Measurements from ENCODE around the gene TDRD7. TPM values are rescaled to one million over a fixed set of nuclear protein-coding genes. Genes with fewer than 3 reads are reported as not detected.

TDRD7 gene
- total and polyA plus RNA-seq, 9 of the 15 experiments (the other 6 are each of a cell fraction or from before 2014, with no cell fraction given), result 2.2 to 7.7 (median 5.2) TPM

DNA sequence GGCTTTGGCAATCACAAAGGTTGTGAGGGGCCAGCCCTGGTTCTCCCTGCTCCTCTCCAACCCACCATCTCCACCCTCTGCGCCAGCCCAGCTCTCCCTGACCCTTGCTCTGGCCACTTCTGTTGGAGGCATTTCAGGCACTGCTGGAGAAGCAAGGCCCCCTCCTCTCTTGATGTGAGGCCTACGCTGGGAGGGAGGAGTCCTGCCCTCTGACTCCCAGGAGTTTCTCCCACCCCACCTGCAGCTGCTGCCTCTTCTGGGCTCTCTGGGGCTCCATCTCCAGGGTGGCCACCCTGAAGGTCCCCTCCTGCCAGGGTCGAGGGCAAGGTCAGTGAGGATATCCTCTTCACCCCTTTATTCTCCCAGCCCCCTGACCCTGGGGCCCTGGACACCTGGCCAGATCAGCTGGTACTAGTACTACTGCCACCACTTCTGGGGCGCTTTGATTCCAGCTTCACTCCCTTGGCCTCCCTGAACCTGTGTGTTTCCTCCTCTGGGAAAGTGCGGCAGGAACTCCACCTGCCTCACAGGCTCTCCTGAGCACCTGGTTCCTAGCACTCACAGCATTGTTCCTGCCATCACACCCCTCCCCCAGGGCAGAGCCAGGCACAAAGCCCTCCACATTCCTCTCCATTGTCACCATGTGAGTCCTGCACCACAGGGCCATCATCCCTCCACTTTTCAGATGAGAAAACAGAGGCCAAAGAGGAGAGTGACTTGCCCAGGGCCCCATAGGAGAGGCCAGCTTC, 23.8 kb upstream of the TDRD7 start:
- DNase-seq (ENCODE audit: extremely low read depth in 1 of 4, low spot score in 3 of 4) (no peak), FAIRE-seq (no peak), ATAC-seq (no peak)
- H3K36me3 ChIP-seq (ENCODE audit: control insufficient read depth, insufficient read depth, low read length), result no peaks in the 10 kb centered on the region
- no peak overlapping the region for H3K4me2 ChIP-seq (ENCODE audit: insufficient read depth, low read length)
- POLR2A ChIA-PET, result interaction anchor here (0.5 to 1.4 kb wide), 2 partner anchors 245 to 1788 kb away, joined by 4 to 5 read pairs; partner anchors contain the start of genes NCBP1 and TSTD2
- H4K20me1 ChIP-seq (replicated peaks; ENCODE audit: control insufficient read depth, insufficient read depth, low read length), result peaks cover 3% of the 10 kb centered on the region; the same call in 1 of the 2 replicates
- CTCF ChIA-PET (ENCODE audit: low intra/inter-chr PET ratio), result interaction anchor here (0.6 to 1.2 kb wide), 3 partner anchors 224 to 227 kb away, joined by 3 to 5 read pairs (median 3); no protein-coding TSS in a partner anchor
- no peak overlapping the region; a peak in 1 of 4 replicates for H3K9ac ChIP-seq (ENCODE audit: insufficient read depth in 1 of 2, low read depth in 2 of 2, low read length in 2 of 2)
- H2AFZ ChIP-seq (ENCODE audit: low read depth, low read length), result no peak overlapping the region
- 11% methylated on average over 4 of the region's 5 CpGs for WGBS (ENCODE audit: insufficient coverage, low coverage, missing lambda C conversion rate)
- intact Hi-C loops (cut with micrococcal nuclease) (loop anchor here (1.0 to 10.0 kb wide), 2 partner anchors 227 to 233 kb away; no protein-coding TSS in a partner anchor), in situ Hi-C loops (cut with MboI) (no loop called here)
- H3K9me1 ChIP-seq (ENCODE audit: control insufficient read depth, insufficient read depth, low read length), result no peaks in the 10 kb centered on the region
- peaks cover 5 to 15% of the 10 kb centered on the region in 2 experiments; a peak in 3 of 5 replicates for H3K4me1 ChIP-seq (replicated peaks in 1 of 2; ENCODE audit: control insufficient read depth in 2 of 2, insufficient read depth in 2 of 2, low read length in 2 of 2)
- no peak overlapping the region for H3K4me3 ChIP-seq
- no peak for TF ChIP-seq ZNF76 (CRISPR knock-in tag; IDR thresholded peaks at IDR 0.05; ENCODE audit: borderline replicate concordance)
- no peak for TF ChIP-seq YY1 (IDR thresholded peaks at IDR 0.05; ENCODE audit: borderline replicate concordance in 1 of 3, control insufficient read depth in 1 of 3, extremely low read depth in 1 of 3, insufficient read depth in 3 of 3, insufficient read length in 1 of 3, insufficient replicate concordance in 2 of 3, low read depth in 1 of 3, low read length in 2 of 3)
- TF ChIP-seq BACH1 (tag; IDR thresholded peaks at IDR 0.05), result no peak
- TF ChIP-seq, protein P1, sequence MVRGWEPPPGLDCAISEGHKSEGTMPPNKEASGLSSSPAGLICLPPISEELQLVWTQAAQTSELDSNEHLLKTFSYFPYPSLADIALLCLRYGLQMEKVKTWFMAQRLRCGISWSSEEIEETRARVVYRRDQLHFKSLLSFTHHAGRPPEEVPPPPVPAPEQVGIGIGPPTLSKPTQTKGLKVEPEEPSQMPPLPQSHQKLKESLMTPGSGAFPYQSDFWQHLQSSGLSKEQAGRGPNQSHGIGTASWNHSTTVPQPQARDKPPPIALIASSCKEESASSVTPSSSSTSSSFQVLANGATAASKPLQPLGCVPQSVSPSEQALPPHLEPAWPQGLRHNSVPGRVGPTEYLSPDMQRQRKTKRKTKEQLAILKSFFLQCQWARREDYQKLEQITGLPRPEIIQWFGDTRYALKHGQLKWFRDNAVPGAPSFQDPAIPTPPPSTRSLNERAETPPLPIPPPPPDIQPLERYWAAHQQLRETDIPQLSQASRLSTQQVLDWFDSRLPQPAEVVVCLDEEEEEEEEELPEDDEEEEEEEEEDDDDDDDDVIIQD (CRISPR knock-in tag; IDR thresholded peaks at IDR 0.05), result no peak
- no peak for TF ChIP-seq TEAD2 (tag; IDR thresholded peaks at IDR 0.05)
- TF ChIP-seq KLF13 (tag; IDR thresholded peaks at IDR 0.05; ENCODE audit: borderline replicate concordance, low read depth), result no peak
- TF ChIP-seq, protein P2, sequence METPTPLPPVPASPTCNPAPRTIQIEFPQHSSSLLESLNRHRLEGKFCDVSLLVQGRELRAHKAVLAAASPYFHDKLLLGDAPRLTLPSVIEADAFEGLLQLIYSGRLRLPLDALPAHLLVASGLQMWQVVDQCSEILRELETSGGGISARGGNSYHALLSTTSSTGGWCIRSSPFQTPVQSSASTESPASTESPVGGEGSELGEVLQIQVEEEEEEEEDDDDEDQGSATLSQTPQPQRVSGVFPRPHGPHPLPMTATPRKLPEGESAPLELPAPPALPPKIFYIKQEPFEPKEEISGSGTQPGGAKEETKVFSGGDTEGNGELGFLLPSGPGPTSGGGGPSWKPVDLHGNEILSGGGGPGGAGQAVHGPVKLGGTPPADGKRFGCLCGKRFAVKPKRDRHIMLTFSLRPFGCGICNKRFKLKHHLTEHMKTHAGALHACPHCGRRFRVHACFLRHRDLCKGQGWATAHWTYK (CRISPR knock-in tag; IDR thresholded peaks at IDR 0.05), result no peak
- TF ChIP-seq MCM2 (IDR thresholded peaks at IDR 0.05; ENCODE audit: low read depth), result no peak
- no peak for TF ChIP-seq IRF2 (CRISPR knock-in tag; IDR thresholded peaks at IDR 0.05)
- no peak for TF ChIP-seq NCOR1 (IDR thresholded peaks at IDR 0.05)
- TF ChIP-seq MCM5 (IDR thresholded peaks at IDR 0.05; ENCODE audit: low read depth), result no peak
- TF ChIP-seq, protein P3, sequence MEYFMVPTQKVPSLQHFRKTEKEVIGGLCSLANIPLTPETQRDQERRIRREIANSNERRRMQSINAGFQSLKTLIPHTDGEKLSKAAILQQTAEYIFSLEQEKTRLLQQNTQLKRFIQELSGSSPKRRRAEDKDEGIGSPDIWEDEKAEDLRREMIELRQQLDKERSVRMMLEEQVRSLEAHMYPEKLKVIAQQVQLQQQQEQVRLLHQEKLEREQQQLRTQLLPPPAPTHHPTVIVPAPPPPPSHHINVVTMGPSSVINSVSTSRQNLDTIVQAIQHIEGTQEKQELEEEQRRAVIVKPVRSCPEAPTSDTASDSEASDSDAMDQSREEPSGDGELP (CRISPR knock-in tag; IDR thresholded peaks at IDR 0.05; ENCODE audit: borderline replicate concordance), result no peak
- TF ChIP-seq, protein P4, sequence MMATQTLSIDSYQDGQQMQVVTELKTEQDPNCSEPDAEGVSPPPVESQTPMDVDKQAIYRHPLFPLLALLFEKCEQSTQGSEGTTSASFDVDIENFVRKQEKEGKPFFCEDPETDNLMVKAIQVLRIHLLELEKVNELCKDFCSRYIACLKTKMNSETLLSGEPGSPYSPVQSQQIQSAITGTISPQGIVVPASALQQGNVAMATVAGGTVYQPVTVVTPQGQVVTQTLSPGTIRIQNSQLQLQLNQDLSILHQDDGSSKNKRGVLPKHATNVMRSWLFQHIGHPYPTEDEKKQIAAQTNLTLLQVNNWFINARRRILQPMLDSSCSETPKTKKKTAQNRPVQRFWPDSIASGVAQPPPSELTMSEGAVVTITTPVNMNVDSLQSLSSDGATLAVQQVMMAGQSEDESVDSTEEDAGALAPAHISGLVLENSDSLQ (IDR thresholded peaks at IDR 0.05), result no peak
- TF ChIP-seq MTA2 (IDR thresholded peaks at IDR 0.05; ENCODE audit: low read depth), result no peak
- TF ChIP-seq CSDE1 (IDR thresholded peaks at IDR 0.05), result no peak
- no peak for TF ChIP-seq OTX1 (CRISPR knock-in tag; IDR thresholded peaks at IDR 0.05)
- no peak for TF ChIP-seq ZNF121 (CRISPR knock-in tag; conservative IDR thresholded peaks at IDR 0.05)
- no peaks in the 10 kb centered on the region for H3K9me3 ChIP-seq (replicated peaks; ENCODE audit: control insufficient read depth, insufficient read depth, low read depth, low read length)
- peaks cover 0 to 15% of the 10 kb centered on the region in 2 experiments; a peak in 3 of 5 replicates for H3K27me3 ChIP-seq (ENCODE audit: control insufficient read depth in 2 of 2, insufficient read depth in 2 of 2, low read length in 2 of 2)
- no TSS peak for BruUV-seq (replicated peaks)
- H3K27ac ChIP-seq (ENCODE audit: extremely low read depth, low read depth, low read length), result no peak overlapping the region
- H3K79me2 ChIP-seq (ENCODE audit: control insufficient read depth, insufficient read depth, low read length), result no peaks in the 10 kb centered on the region

All from K562 (cell line).